Measurements from ENCODE around the gene CHD3. TPM values are rescaled to one million over a fixed set of nuclear protein-coding genes. Genes with fewer than 3 reads are reported as not detected.

The CHD3 gene
- total and polyA plus RNA-seq, 2 of the 13 experiments (the other 11 are each of a cell fraction or from before 2014, with no cell fraction given), result 2.7 to 3.7 TPM

DNA sequence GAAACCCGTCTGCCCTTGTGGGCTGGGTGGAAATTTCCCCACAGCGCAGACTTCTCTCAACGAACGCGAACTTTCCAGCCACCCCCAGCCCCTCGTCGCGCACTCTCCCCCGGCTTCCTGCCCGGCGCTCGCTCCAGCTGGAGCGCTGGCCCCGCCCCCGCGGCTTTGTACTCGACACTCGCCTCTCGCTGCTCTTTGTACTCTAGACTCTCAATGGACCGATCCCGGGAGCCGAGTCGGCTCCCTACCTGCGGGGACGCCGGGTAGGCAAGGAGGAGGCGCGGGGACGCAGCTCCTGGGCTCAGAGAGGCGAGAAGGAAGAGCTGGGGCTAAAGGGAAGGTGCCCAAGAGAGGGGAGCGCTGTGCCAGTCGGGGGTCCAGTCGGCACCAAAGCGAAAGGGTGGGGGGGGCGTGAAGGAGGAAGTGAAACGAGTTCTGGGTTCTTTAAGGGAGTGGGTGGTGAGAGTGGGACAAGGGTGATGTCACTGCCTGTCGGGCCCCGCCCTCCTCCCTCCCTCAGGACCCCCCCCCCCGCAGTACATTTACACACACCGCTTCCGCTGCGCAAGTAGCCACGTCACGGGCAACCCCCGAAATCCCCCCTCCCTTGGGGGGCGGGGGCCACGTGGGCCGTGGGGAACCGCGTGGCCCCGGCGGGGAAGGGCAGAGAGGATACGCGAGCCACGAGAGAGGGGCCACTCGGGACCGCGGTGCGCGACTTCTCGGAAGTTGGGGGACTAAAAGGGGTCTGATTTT lies 44.9 kb upstream of the CHD3 start (continued):
- no peak for TF ChIP-seq MLLT10 (CRISPR knock-in tag; IDR thresholded peaks at IDR 0.05)
- TF ChIP-seq, protein P1, sequence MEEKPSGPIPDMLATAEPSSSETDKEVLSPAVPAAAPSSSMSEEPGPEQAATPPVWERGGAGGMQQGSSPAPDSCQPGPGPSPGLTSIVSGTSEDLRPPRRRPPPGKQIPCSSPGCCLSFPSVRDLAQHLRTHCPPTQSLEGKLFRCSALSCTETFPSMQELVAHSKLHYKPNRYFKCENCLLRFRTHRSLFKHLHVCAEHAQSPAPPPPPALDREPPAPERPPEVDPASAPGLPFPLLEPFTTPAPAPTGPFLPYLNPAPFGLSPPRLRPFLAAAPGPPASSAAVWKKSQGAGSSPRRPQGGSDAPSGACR (CRISPR knock-in tag; IDR thresholded peaks at IDR 0.05), result no peak
- no peak for TF ChIP-seq ZNF136 (CRISPR knock-in tag; IDR thresholded peaks at IDR 0.05; ENCODE audit: low read depth)
- TF ChIP-seq ZNF512 (CRISPR knock-in tag; IDR thresholded peaks at IDR 0.05), result no peak
- peak; percentile 37; the same call in 1 of the 2 replicates for TF ChIP-seq RARA (CRISPR knock-in tag; IDR thresholded peaks at IDR 0.05)
- no peak for TF ChIP-seq ZNF605 (CRISPR knock-in tag; IDR thresholded peaks at IDR 0.05)
- TF ChIP-seq, protein P2, sequence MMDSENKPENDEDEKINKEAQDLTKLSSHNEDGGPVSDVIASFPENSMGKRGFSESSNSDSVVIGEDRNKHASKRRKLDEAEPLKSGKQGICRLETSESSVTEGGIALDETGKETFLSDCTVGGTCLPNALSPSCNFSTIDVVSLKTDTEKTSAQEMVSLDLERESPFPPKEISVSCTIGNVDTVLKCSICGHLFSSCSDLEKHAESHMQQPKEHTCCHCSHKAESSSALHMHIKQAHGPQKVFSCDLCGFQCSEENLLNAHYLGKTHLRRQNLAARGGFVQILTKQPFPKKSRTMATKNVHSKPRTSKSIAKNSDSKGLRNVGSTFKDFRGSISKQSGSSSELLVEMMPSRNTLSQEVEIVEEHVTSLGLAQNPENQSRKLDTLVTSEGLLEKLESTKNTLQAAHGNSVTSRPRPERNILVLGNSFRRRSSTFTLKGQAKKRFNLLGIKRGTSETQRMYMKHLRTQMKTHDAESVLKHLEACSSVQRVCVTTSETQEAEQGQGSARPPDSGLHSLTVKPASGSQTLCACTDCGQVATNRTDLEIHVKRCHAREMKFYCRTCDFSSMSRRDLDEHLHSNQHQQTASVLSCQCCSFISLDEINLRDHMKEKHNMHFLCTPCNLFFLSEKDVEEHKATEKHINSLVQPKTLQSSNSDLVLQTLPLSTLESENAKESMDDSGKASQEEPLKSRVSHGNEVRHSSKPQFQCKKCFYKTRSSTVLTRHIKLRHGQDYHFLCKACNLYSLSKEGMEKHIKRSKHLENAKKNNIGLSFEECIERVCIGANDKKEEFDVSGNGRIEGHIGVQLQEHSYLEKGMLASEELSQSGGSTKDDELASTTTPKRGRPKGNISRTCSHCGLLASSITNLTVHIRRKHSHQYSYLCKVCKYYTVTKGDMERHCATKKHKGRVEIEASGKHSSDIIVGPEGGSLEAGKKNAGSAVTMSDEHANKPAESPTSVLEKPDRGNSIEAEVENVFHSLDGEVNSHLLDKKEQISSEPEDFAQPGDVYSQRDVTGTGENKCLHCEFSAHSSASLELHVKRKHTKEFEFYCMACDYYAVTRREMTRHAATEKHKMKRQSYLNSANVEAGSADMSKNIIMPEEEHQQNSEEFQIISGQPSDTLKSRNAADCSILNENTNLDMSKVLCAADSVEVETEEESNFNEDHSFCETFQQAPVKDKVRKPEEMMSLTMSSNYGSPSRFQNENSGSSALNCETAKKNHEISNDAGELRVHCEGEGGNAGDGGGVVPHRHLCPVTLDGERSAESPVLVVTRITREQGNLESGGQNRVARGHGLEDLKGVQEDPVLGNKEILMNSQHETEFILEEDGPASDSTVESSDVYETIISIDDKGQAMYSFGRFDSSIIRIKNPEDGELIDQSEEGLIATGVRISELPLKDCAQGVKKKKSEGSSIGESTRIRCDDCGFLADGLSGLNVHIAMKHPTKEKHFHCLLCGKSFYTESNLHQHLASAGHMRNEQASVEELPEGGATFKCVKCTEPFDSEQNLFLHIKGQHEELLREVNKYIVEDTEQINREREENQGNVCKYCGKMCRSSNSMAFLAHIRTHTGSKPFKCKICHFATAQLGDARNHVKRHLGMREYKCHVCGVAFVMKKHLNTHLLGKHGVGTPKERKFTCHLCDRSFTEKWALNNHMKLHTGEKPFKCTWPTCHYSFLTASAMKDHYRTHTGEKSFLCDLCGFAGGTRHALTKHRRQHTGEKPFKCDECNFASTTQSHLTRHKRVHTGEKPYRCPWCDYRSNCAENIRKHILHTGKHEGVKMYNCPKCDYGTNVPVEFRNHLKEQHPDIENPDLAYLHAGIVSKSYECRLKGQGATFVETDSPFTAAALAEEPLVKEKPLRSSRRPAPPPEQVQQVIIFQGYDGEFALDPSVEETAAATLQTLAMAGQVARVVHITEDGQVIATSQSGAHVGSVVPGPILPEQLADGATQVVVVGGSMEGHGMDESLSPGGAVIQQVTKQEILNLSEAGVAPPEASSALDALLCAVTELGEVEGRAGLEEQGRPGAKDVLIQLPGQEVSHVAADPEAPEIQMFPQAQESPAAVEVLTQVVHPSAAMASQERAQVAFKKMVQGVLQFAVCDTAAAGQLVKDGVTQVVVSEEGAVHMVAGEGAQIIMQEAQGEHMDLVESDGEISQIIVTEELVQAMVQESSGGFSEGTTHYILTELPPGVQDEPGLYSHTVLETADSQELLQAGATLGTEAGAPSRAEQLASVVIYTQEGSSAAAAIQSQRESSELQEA (CRISPR knock-in tag; IDR thresholded peaks at IDR 0.05; ENCODE audit: not compliant biosample characterization), result peak; percentile 55
- no peak for TF ChIP-seq ZNF616 (CRISPR knock-in tag; IDR thresholded peaks at IDR 0.05; ENCODE audit: low read depth)
- no peak for TF ChIP-seq FOXJ3 (CRISPR knock-in tag; IDR thresholded peaks at IDR 0.05; ENCODE audit: borderline replicate concordance)
- TF ChIP-seq ZNF839 (CRISPR knock-in tag; IDR thresholded peaks at IDR 0.05; ENCODE audit: borderline replicate concordance), result no peak; the same call in 1 of the 2 replicates
- no peak for TF ChIP-seq ZNF720 (CRISPR knock-in tag; IDR thresholded peaks at IDR 0.05)
- TF ChIP-seq HNF4A (CRISPR knock-in tag; IDR thresholded peaks at IDR 0.05), result peak; percentile 90
- no peak for TF ChIP-seq SETDB1 (CRISPR knock-in tag; IDR thresholded peaks at IDR 0.05; ENCODE audit: borderline replicate concordance)
- TF ChIP-seq ZNF629 (CRISPR knock-in tag; conservative IDR thresholded peaks at IDR 0.05), result no peak
- TF ChIP-seq PCBP1 (IDR thresholded peaks at IDR 0.05; ENCODE audit: borderline replicate concordance, low read depth, low read length), result 0 out of 2 replicates have a peak, but pooled peaks have one; percentile 31
- TF ChIP-seq, protein P3, sequence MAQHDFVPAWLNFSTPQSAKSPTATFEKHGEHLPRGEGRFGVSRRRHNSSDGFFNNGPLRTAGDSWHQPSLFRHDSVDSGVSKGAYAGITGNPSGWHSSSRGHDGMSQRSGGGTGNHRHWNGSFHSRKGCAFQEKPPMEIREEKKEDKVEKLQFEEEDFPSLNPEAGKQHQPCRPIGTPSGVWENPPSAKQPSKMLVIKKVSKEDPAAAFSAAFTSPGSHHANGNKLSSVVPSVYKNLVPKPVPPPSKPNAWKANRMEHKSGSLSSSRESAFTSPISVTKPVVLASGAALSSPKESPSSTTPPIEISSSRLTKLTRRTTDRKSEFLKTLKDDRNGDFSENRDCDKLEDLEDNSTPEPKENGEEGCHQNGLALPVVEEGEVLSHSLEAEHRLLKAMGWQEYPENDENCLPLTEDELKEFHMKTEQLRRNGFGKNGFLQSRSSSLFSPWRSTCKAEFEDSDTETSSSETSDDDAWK (CRISPR knock-in tag; IDR thresholded peaks at IDR 0.05), result no peak
- TF ChIP-seq ZNF253 (CRISPR knock-in tag; IDR thresholded peaks at IDR 0.05; ENCODE audit: borderline replicate concordance), result no peak
